ENCODE results near the gene GAPDHS. TPM values are rescaled to one million over a fixed set of nuclear protein-coding genes. Genes with fewer than 3 reads are reported as not detected.

Gene GAPDHS
- total RNA-seq (2014; rRNA removed; shearing (Covaris generic); ENCODE audit: low replicate concordance), result not detected in 2 replicates

GRCh38 chr19:35533201-35533821 lies at the start of gene GAPDHS:
TSS of gene GAPDHS (plus strand) at chr19:35533456. CDS start at chr19:35533528, 72 bp downstream.
- DNase-seq (ENCODE audit: low read depth), result no peak
- in situ Hi-C loops (cut with HindIII; ENCODE audit: low pct_unique_long_range_greater_than_20kb, low sequenced_read_pairs), result no loop called here

GRCh38 chr19:35484252-35485036 lies 48.8 kb upstream of the GAPDHS start:
- in situ Hi-C loops (cut with HindIII; ENCODE audit: low pct_unique_long_range_greater_than_20kb, low sequenced_read_pairs), result no loop called here
- no peak for DNase-seq (ENCODE audit: low read depth)

- DNase-seq (ENCODE audit: low read depth), result no peak
- in situ Hi-C loops (cut with HindIII; ENCODE audit: low pct_unique_long_range_greater_than_20kb, low sequenced_read_pairs), result no loop called here
These were observed 47.0 kb upstream of the GAPDHS start for GRCh38 chr19:35486268-35486708.

- in situ Hi-C loops (cut with HindIII; ENCODE audit: low pct_unique_long_range_greater_than_20kb, low sequenced_read_pairs), result no loop called here
These were observed 45.5 kb upstream of the GAPDHS start for GRCh38 chr19:35487656-35488182.

GRCh38 chr19:35488677-35489076 lies 44.6 kb upstream of the GAPDHS start:
- no peak for DNase-seq (ENCODE audit: low read depth)
- in situ Hi-C loops (cut with HindIII; ENCODE audit: low pct_unique_long_range_greater_than_20kb, low sequenced_read_pairs), result no loop called here

More at GRCh38 chr19:35487656-35488182, 45.5 kb upstream of the GAPDHS start:
- no peak for DNase-seq (ENCODE audit: low read depth)

- DNase-seq (ENCODE audit: low read depth), result no peak
- in situ Hi-C loops (cut with HindIII; ENCODE audit: low pct_unique_long_range_greater_than_20kb, low sequenced_read_pairs), result no loop called here
These were observed 42.9 kb upstream of the GAPDHS start, which contains the start of gene KRTDAP for GRCh38 chr19:35490364-35490763. TSS of gene KRTDAP (minus strand) at chr19:35490464. CDS start at chr19:35490442, 22 bp downstream.

GRCh38 chr19:35491836-35492360 lies 41.4 kb upstream of the GAPDHS start:
- no peak for DNase-seq (ENCODE audit: low read depth)
- in situ Hi-C loops (cut with HindIII; ENCODE audit: low pct_unique_long_range_greater_than_20kb, low sequenced_read_pairs), result no loop called here

GRCh38 chr19:35493971-35494370 lies 39.3 kb upstream of the GAPDHS start:
- DNase-seq (ENCODE audit: low read depth), result no peak
- in situ Hi-C loops (cut with HindIII; ENCODE audit: low pct_unique_long_range_greater_than_20kb, low sequenced_read_pairs), result no loop called here

GRCh38 chr19:35495107-35496064 lies 37.9 kb upstream of the GAPDHS start:
- in situ Hi-C loops (cut with HindIII; ENCODE audit: low pct_unique_long_range_greater_than_20kb, low sequenced_read_pairs), result no loop called here

GRCh38 chr19:35497406-35497805 lies 35.9 kb upstream of the GAPDHS start:
- in situ Hi-C loops (cut with HindIII; ENCODE audit: low pct_unique_long_range_greater_than_20kb, low sequenced_read_pairs), result no loop called here
- DNase-seq (ENCODE audit: low read depth), result no peak

More at GRCh38 chr19:35495107-35496064, 37.9 kb upstream of the GAPDHS start:
- peak; percentile 69 for DNase-seq (ENCODE audit: low read depth)

GRCh38 chr19:35498220-35498619 lies 35.0 kb upstream of the GAPDHS start:
- in situ Hi-C loops (cut with HindIII; ENCODE audit: low pct_unique_long_range_greater_than_20kb, low sequenced_read_pairs), result no loop called here
- no peak for DNase-seq (ENCODE audit: low read depth)

- in situ Hi-C loops (cut with HindIII; ENCODE audit: low pct_unique_long_range_greater_than_20kb, low sequenced_read_pairs), result no loop called here
- DNase-seq (ENCODE audit: low read depth), result no peak
These were observed 34.2 kb upstream of the GAPDHS start for GRCh38 chr19:35498984-35499527.

- no peak for DNase-seq (ENCODE audit: low read depth)
- in situ Hi-C loops (cut with HindIII; ENCODE audit: low pct_unique_long_range_greater_than_20kb, low sequenced_read_pairs), result no loop called here
These were observed 32.6 kb upstream of the GAPDHS start for GRCh38 chr19:35500611-35501010.

- DNase-seq (ENCODE audit: low read depth), result no peak
- in situ Hi-C loops (cut with HindIII; ENCODE audit: low pct_unique_long_range_greater_than_20kb, low sequenced_read_pairs), result no loop called here
These were observed 31.6 kb upstream of the GAPDHS start for GRCh38 chr19:35501684-35502083.

- in situ Hi-C loops (cut with HindIII; ENCODE audit: low pct_unique_long_range_greater_than_20kb, low sequenced_read_pairs), result no loop called here
- DNase-seq (ENCODE audit: low read depth), result no peak
These were observed 30.5 kb upstream of the GAPDHS start for GRCh38 chr19:35502751-35503150.

GRCh38 chr19:35506011-35506410 lies 27.2 kb upstream of the GAPDHS start:
- no peak for DNase-seq (ENCODE audit: low read depth)
- in situ Hi-C loops (cut with HindIII; ENCODE audit: low pct_unique_long_range_greater_than_20kb, low sequenced_read_pairs), result no loop called here

- DNase-seq (ENCODE audit: low read depth), result no peak
- in situ Hi-C loops (cut with HindIII; ENCODE audit: low pct_unique_long_range_greater_than_20kb, low sequenced_read_pairs), result no loop called here
These were observed 25.7 kb upstream of the GAPDHS start for GRCh38 chr19:35507561-35507960.

- in situ Hi-C loops (cut with HindIII; ENCODE audit: low pct_unique_long_range_greater_than_20kb, low sequenced_read_pairs), result no loop called here
These were observed 25.1 kb upstream of the GAPDHS start for GRCh38 chr19:35508129-35508528.

More at GRCh38 chr19:35508129-35508528, 25.1 kb upstream of the GAPDHS start:
- DNase-seq (ENCODE audit: low read depth), result no peak

Measured in Caki2 (cell line).